Adipose tissue (tissue), 3 donors: ENCODE measurements around the gene SRGAP1. TPM values are rescaled to one million over a fixed set of nuclear protein-coding genes. Genes with fewer than 3 reads are reported as not detected.

Experiments used
- H3K27ac ChIP-seq: one replicate; pipeline ENCODE4 v1.5.1; 2013; ENCODE audit warnings: low read depth, low read length
- WGBS, 3 donors: extraction: QIAGEN DNeasy Blood & Tissue Kit; methylation state at CpG; one replicate each; pipeline ENCODE4 v1.1.7; 2013; 5-methylcytosine and 5-hydroxymethylcytosine counted together
- polyA plus RNA-seq, 3 donors: library from polyadenylated mRNA; stranded (reverse); fragments of 200-250 nt; gene quantifications; one replicate each; pipeline ENCODE4 v1.2.3, GENCODE V29; 2013
- donor health status: healthy with polysubstance abuse.
- donor health status: Bipolar disorder and iron deficiency.
- donor health status: healthy.

SRGAP1 gene
- polyA plus RNA-seq, 3 donors = 1.8 to 2.7 (median 2.2) TPM

GRCh38 chr12:63968673-63969072, 124.2 kb downstream of the SRGAP1 start:
- no peak overlapping the region for H3K27ac ChIP-seq
- 90 to 94% (median 94%) methylated on average over 6 of the region's 6 CpGs for WGBS, 3 donors

DNA sequence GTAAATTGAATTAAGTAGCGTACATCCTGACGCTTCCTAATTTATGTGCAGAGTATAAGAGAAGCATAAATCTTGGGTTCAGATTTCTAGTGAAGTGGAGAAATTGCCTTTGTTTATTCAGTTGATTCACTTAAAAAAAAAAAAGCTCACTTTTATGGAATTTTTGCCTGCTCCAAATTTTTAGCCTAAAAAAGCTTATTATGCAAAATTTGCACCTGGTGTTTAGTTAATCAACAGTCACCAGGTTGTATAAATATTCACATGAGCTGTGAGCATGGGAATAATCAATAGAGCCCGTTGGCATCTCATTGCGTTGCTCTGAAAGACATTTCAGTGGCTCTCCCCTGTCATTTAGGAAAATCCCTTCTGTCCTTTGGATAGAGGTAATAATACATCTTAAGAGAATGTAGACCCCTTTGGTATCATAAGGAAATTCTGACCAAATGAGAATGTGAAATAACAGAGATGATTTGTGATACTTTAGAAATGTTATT, 132.4 kb downstream of the SRGAP1 start:
- no peak overlapping the region for H3K27ac ChIP-seq
- WGBS, 3 donors = 62 to 97% (median 97%) methylated on average over 4 of the region's 4 CpGs

GRCh38 chr12:63977441-63977840, 132.9 kb downstream of the SRGAP1 start:
- no peak overlapping the region for H3K27ac ChIP-seq
- 60 to 72% (median 66%) methylated on average over 4 of the region's 4 CpGs for WGBS, 3 donors

GRCh38 chr12:63978519-63978918, 134.0 kb downstream of the SRGAP1 start:
- H3K27ac ChIP-seq = no peak overlapping the region
- 84 to 91% (median 87%) methylated on average over 1 of the region's 1 CpG for WGBS, 3 donors

DNA sequence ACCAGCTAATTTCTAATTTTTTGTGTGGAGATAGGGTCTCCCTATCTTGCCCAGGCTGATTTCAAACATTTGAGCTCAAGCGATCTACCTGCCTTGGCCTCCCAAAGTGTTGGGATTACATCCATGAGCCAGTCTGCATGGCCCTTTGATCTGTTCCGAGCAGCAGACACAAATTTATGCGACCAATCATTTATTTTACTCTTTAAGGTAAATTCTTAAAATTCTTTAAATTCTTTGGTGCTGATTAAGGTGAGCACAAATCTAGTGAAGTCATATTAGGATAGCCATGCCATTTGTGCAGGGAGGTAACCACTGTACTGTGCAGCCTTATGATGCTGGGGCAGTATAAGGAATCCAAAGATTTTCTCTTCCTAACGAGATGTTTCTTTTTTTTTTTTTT, 135.7 kb downstream of the SRGAP1 start:
- no peak overlapping the region for H3K27ac ChIP-seq
- 85 to 93% (median 92%) methylated on average over 4 of the region's 4 CpGs for WGBS, 3 donors

DNA sequence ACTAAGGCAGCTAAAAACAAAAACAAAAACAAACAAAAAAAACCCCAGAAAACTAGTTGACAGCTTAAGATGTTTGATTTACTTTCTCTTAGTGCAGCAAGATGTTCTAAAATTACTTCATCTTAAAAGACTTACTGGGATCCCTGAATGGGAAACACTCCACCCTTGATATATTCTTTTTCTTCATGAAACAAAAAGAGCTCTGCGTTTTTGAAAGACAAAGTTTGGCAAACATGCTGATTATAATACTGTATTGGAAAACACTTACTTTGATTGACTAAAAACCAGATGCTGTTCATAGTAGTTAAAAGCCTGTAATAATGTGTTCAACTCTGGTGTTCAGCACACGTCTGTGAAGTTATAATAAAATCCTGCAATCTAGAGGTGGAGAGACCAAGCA, 136.8 kb downstream of the SRGAP1 start:
- 51 to 69% (median 64%) methylated on average over 2 of the region's 2 CpGs for WGBS, 3 donors
- no peak overlapping the region for H3K27ac ChIP-seq

GRCh38 chr12:63982604-63983295, 138.2 kb downstream of the SRGAP1 start:
- WGBS, 3 donors = 72 to 76% (median 73%) methylated on average over 4 of the region's 4 CpGs
- no peak overlapping the region for H3K27ac ChIP-seq

- H3K27ac ChIP-seq = no peak overlapping the region
These were observed 141.0 kb downstream of the SRGAP1 start for GRCh38 chr12:63985456-63985855.

DNA sequence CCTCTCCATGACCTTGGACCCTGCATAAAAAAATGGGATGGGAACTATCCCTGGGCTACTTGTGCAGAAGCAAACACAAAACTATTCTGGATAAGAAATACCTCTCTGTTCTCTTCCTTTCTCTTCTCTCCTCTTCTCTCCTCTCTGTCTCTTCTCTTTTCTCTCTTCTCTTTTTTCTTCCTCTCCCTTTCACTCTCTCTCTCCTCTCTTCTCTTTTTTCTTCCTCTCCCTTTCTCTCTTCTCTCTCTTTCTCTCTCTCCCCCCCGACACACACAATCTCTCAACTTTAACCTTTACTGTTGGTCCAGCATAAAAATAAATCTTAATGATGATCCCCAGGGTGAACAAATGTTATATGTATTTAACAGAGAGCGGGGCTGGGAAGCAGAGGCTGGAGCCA, 141.4 kb downstream of the SRGAP1 start:
- H3K27ac ChIP-seq = no peak overlapping the region
- 70 to 84% (median 75%) methylated on average over 2 of the region's 2 CpGs for WGBS, 3 donors

GRCh38 chr12:63989301-63989845, 144.9 kb downstream of the SRGAP1 start:
- no peak overlapping the region for H3K27ac ChIP-seq
- WGBS, 3 donors = 54 to 64% (median 58%) methylated on average over 2 of the region's 2 CpGs

DNA sequence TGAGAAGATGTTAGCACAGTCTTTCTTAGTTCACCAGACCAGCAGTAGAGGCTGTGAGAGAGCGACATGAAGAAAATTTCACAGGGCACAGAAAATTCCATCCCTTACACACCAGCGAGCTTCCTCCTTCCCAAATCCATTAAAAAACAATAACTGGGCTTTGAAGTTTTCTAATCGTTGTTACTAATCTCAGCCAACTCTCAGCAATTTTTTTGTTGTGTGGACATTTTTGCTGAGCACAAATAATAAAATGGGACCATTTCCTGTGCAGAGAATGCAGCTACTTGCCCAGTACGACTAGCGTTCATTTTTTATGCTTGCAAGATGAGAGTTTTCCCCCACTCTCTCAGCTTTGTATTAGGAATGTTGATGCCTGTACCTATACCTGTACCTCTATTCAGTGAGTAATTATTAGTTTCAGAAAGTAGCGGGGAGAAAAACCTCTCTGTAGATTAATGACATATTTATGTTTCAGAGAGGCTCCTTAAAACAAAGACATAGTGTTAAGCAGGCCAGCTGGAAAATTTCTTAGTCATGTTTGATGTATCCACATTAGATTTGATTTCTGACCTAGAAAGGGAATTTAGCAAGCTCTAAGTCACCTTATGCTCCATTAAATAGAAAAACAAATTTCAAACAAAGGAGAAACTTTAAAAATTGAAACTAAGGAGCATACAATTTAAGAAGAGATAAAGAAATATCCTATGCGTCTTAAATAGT, 146.5 kb downstream of the SRGAP1 start:
- no peak overlapping the region for H3K27ac ChIP-seq
- 64 to 71% (median 68%) methylated on average over 7 of the region's 7 CpGs for WGBS, 3 donors

- WGBS, 3 donors = 46 to 80% (median 65%) methylated on average over 2 of the region's 2 CpGs
- no peak overlapping the region for H3K27ac ChIP-seq
These were observed 150.2 kb downstream of the SRGAP1 start for GRCh38 chr12:63994704-63995103.

DNA sequence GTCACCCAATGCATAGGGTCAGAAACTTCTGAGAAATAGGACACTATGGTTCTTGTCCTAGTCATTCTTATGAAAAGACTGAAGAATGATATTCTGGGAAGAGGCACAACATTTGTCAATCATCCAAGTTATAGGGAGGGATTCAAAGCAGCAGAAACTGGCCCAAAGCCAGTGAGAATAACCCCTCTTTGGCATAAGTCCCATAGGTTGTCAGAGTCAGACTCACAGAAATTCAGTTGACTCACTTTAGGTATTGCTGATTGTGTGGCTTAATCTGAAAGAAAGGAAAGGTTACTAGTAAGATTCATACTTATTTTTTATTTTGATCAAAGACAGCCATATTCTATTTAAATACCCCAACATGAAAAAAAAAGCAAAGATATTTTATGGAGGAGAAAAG, 151.0 kb downstream of the SRGAP1 start:
- H3K27ac ChIP-seq = no peak overlapping the region

DNA sequence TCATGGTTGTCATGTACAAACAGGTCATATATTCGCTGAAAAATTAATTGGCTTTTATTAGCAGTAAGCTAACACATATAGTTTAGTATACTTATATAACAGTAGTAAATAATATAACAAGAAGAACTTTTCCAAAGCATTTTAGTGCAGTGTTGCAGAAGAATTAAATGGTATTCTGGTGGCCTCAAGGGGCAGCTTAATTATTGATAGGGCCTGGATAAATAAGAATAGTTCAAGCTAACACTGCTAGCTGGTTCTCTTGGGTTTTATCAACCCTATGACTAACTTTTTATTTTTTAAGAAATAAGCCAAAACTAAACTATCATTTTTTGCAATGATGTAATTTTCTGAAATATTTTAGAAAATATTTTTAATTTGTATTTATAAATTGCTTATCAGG, 152.1 kb downstream of the SRGAP1 start:
- WGBS, 3 donors = 92 to 97% (median 95%) methylated on average over 1 of the region's 1 CpG
- H3K27ac ChIP-seq = no peak overlapping the region

DNA sequence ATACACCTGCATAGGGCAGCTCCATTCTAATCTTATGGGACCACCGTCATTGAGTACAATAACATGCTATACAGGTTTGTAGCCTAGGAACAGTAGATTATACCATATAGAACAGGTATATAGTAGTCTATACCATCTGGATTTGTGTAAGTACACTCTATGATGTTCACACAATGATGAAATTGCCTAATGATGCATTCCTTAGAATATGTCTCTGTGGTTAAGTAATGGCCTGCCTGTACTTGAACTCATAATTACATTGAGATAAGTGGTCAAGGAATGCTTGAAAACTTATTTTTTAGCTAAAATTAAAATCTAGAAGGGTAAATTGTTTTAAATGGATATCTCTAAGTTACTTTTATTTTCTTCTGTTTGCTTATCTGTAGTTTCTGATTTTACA, 152.7 kb downstream of the SRGAP1 start:
- H3K27ac ChIP-seq = no peak overlapping the region
- whole genome bisulfite sequencing, 3 donors = 81 to 95% (median 86%) methylated on average over 1 of the region's 1 CpG

DNA sequence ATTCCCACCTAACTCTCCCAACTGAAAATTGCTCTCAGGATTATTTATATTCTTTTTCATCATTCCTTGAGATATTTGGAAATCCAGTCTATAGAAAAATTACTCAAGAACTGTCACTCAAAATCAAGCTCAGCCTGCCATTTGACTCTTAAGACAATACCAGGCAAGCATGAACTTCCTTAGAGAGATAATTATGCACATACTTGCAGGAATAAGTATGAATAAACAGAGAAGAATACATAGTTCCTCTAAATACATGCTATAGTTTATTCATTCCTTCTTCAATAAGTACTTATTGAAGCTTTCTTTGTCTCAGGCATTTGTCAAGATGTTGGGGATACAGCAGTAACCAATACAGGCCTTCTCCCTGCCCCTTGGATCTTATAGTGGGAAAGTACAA, 154.1 kb downstream of the SRGAP1 start:
- H3K27ac ChIP-seq = no peak overlapping the region

DNA sequence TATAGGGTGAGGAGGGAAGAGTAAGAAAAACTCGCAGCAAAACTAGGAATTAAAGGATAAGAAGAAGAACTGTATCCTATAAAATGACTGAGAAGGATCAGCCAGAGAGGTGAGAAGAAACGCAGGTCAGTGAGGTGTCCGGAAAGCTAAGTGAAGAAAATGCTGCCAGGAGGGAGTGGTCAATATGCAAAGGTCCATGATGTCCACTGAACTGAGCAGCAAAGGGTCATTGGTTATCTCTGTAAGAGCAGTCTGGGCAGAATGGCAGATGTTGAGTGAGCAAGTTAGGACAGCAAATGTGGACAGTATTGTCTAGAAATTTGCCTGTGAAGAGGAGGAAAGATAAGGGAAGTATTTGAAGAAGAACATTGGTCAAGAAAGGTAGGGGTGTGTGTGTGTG, 155.4 kb downstream of the SRGAP1 start:
- WGBS, 3 donors = 96 to 98% (median 97%) methylated on average over 3 of the region's 3 CpGs
- no peak overlapping the region for H3K27ac ChIP-seq

GRCh38 chr12:64001439-64001838, 156.9 kb downstream of the SRGAP1 start:
- H3K27ac ChIP-seq = no peak overlapping the region

- 99 to 100% (median 99%) methylated on average over 3 of the region's 3 CpGs for WGBS, 3 donors
- no peak overlapping the region for H3K27ac ChIP-seq
These were observed 160.1 kb downstream of the SRGAP1 start for GRCh38 chr12:64004641-64005040.
